Measurements from ENCODE around the gene NPEPL1.

The NPEPL1 gene

DNA sequence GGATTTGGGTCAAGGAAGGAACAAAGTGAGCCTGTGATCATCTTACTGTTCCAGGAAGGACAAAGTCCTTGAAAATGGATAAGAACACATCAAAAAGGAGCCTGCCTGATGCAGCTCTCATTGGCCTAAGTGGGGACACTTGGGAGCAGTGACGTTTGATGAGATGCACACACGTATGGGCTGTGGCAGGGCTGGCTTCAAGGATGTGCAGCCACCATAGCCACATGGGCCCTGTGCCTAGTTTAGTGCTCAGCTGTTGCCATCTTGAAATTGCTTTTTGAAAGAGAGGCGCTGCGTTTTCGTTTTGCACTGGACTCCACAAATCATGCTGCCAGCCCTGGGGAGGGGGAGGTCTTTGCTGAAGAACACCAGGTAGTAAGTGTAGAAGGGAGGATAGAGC lies 6.6 kb upstream of the NPEPL1 start:
- H3K4me3 ChIP-seq (ENCODE audit: low read length): no peak overlapping the region
- DNase-seq (ENCODE audit: low read depth): no peak
- TF ChIP-seq, protein P1, sequence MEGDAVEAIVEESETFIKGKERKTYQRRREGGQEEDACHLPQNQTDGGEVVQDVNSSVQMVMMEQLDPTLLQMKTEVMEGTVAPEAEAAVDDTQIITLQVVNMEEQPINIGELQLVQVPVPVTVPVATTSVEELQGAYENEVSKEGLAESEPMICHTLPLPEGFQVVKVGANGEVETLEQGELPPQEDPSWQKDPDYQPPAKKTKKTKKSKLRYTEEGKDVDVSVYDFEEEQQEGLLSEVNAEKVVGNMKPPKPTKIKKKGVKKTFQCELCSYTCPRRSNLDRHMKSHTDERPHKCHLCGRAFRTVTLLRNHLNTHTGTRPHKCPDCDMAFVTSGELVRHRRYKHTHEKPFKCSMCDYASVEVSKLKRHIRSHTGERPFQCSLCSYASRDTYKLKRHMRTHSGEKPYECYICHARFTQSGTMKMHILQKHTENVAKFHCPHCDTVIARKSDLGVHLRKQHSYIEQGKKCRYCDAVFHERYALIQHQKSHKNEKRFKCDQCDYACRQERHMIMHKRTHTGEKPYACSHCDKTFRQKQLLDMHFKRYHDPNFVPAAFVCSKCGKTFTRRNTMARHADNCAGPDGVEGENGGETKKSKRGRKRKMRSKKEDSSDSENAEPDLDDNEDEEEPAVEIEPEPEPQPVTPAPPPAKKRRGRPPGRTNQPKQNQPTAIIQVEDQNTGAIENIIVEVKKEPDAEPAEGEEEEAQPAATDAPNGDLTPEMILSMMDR (conservative IDR thresholded peaks at IDR 0.05; ENCODE audit: low read length): no peak

DNA sequence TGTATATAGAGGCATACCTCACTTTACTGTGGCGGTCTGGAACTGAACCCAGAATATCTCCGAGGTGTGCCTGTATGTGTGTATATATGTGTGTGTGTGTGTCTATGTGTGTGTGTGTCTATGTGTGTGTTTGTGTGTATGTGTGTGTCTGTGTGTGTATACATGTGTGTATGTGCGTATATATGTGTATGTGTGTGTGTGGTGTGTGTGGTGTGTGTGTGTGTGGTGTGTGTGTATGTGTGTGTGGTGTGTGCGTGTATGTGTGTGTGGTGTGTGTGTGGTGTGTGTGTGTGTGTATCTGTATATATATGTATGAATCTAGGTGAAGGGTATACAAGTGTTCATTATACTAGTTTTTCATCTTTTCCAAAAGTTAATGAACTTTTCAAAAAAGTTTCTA lies 4.2 kb upstream of the NPEPL1 start:
- no peak overlapping the region for H3K4me3 ChIP-seq (ENCODE audit: low read length)
- TF ChIP-seq, protein P1 (conservative IDR thresholded peaks at IDR 0.05; ENCODE audit: low read length): no peak
- DNase-seq (ENCODE audit: low read depth): no peak

DNA sequence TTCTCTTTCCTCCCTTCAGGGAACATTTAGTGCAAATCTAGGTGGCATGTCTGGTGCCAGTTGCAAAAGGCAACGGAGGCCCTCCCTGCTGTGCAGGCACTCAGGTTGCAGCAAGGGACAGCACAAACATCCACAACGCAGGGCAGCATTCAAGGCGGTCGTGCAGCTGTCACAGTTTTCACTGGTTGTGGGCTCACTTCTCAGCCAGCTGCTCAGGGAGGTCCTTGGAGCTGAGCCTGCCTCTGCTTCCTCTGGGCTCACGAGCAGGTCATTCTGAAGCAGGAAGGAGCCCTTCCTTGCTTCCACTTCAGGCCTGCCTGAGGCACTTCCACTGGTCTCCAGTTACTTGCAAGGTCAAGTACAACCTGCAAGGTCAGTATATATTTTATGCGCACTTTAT lies 3.8 kb upstream of the NPEPL1 start:
- TF ChIP-seq, protein P1 (conservative IDR thresholded peaks at IDR 0.05; ENCODE audit: low read length): no peak
- DNase-seq (ENCODE audit: low read depth): peak; percentile 16
- H3K4me3 ChIP-seq (ENCODE audit: low read length): no peak overlapping the region

DNA sequence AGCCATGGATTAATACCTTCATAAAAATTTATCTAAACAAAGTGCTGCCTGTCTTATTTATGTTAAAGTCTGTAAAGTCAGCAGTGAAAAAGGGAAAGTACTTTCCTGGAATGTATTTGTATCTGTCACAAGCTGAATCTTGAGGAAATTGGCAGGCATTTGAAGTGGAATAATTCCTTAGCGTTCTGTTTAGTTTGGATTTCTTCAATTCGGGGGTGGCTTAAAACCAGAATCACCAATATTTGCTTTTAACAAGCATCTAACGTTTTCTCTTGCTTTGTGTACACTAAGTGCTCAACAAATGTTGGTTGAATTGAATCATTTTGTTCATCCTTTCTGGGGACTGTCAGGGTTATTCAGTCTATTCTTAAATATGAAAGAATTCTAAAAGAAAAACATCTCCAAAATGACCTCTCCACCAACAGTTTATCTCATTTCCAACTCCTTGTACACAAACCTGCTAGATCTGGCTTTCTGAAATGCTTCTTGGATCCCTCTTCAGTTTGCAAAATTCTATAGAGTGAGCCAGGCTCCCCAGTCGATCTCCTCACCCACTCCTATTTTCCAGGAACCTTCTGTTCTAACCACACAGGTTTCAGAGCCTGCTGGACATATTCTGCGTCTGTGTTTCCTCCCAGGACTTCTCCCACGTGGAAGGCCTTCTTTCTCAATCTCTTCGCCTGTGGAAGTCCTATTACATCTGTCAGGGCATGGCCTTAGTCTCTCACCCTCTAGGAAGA lies 2.0 kb upstream of the NPEPL1 start:
- TF ChIP-seq, protein P1 (conservative IDR thresholded peaks at IDR 0.05; ENCODE audit: low read length): no peak
- peak; percentile 46 for DNase-seq (ENCODE audit: low read depth)
- H3K4me3 ChIP-seq (ENCODE audit: low read length): no peak overlapping the region

DNA sequence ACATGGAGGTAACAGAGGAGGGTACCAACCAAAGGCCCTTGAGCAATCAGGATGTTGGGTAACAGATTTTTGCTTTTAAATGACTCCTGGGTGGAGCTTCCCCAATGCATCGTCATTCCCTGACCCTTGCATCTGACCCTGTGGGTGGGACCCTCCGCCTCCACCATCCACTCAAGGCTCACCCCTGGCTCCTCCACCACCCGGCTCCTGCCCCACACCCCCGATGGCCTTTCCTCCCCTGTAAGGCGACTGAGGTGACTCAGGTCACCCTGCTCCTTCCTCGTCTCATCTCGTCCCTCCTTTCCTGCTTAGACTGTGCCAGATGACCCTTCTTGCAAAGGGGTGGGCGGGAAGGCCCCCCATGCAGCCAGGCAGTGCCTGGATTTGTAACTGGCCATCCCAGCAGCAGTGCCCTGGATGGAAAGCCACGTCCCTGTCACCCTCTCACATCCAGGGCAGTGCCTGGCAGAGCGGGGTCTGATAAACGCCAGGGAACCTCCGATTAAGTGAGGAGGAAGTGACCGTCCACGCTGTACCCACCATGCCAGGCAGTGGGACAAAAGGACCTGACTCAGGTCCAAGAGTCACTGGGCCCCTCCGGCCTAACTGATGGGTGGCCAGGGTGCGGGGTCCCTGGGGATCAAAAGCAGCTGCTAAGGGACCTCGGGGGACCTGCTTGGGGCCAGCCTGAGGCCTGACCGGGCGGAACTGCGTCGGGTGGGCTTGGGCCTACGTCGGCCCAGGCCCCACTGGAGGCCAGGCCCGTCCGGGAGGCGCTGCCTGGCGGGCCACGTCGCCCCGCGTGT lies 624 bp upstream of the NPEPL1 start:
- TF ChIP-seq, protein P1 (conservative IDR thresholded peaks at IDR 0.05; ENCODE audit: low read length): no peak
- H3K4me3 ChIP-seq (ENCODE audit: low read length): no peak overlapping the region
- peak; percentile 36 for DNase-seq (ENCODE audit: low read depth)

DNA sequence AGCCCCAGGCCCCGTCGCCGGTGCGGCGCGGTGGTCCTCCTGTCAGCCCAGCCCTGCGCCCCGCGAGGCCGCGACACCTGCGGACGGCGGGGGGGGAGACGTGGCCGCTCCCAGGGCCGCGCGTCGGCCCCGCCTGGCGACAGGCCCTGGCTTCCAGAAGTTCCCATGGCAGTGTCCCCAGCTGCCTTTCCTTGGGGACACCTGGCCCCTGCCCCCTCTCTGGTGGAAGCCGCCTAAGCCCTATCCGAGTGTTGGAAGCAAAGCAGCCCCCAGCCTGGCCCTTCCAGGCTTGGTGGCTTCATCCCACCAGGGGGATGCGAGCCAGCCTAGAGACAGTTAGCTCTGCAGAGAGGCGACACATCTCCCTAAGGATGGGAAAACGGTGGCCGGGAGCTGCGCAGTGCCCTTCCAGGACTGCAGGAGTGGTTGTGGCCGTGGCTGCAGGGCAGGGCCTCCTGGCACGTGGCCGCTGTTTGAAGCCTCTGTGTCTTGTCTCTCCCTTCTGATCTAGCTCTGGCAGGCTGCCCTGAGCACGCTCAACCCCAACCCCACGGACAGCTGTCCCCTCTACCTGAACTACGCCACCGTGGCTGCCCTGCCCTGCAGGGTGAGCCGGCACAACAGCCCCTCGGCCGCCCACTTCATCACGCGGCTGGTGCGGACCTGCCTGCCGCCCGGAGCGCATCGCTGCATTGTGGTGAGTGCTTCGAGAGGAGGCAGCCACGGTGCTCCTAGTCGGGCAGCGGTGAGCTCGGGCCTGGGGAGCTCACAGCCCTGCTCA lies 816 bp downstream of the NPEPL1 start:
- DNase-seq (ENCODE audit: low read depth): no peak
- H3K4me3 ChIP-seq (ENCODE audit: low read length): peak overlapping the region; percentile 61
- TF ChIP-seq, protein P1 (conservative IDR thresholded peaks at IDR 0.05; ENCODE audit: low read length): no peak

All from AG10803 (cell line).